ENCODE measurements around the gene DENND5A.

- TF ChIP-seq CTCF (IDR thresholded peaks at IDR 0.05) (no peak), POLR2A (IDR thresholded peaks at IDR 0.05) (no peak)
Measured at GRCh38 chr11:9160166-9160565, 105.0 kb downstream of the DENND5A start.

Data from right lobe of liver (tissue), 4 donors.